Astrocyte (in vitro differentiated cells and primary cell): ENCODE data around the gene DUSP10. TPM values are rescaled to one million over a fixed set of nuclear protein-coding genes. Genes with fewer than 3 reads are reported as not detected.
A peak's percentile ranks its signal among the peaks of the same experiment; 100 is the strongest.

ENCODE experiments used
- DNase-seq: peaks from one replicate; pipeline ENCODE4 v3.0.0-alpha.2; 2010; ENCODE audit warnings: low read depth
- FAIRE-seq: peaks from 2 replicates; lab custom pipeline; 2011; peaks lifted over from hg19 to GRCh38; lab: Jason Lieb, UNC
- H2AFZ ChIP-seq: 2 replicates; pipeline ENCODE4 v1.6.0; 2012; ENCODE audit warnings: low read depth, low read length, inconsistent platforms
- H3K27ac ChIP-seq: 2 replicates; pipeline ENCODE4 v1.5.1; 2011; ENCODE audit warnings: low read depth, low read length, inconsistent platforms
- H3K27me3 ChIP-seq: 2 replicates; pipeline ENCODE4 v1.6.0; 2011; ENCODE audit warnings: low read length, inconsistent platforms; ENCODE audit not compliant: insufficient read depth
- H3K36me3 ChIP-seq: 2 replicates; pipeline ENCODE4 v1.5.1; 2011; ENCODE audit warnings: low read length, inconsistent platforms; ENCODE audit not compliant: insufficient read depth
- H3K4me1 ChIP-seq: 2 replicates; pipeline ENCODE4 v1.5.1; 2011; ENCODE audit warnings: low read length, inconsistent platforms; ENCODE audit not compliant: insufficient read depth
- H3K4me2 ChIP-seq: 2 replicates; pipeline ENCODE4 v1.6.0; 2012; ENCODE audit warnings: low read length, inconsistent platforms
- H3K4me3 ChIP-seq: 2 replicates; pipeline ENCODE4 v1.5.1; 2011; ENCODE audit warnings: low read depth, mild to moderate bottlenecking, low read length, inconsistent platforms; ENCODE audit not compliant: insufficient read depth
- H3K79me2 ChIP-seq: 2 replicates; pipeline ENCODE4 v1.6.0; 2012; ENCODE audit warnings: mild to moderate bottlenecking, low read length, inconsistent platforms; ENCODE audit not compliant: insufficient read depth
- H3K9ac ChIP-seq: 2 replicates; pipeline ENCODE4 v1.6.0; 2012; ENCODE audit warnings: mild to moderate bottlenecking, low read length, inconsistent platforms
- H3K9me3 ChIP-seq: 2 replicates; pipeline ENCODE4 v1.5.1; 2012; ENCODE audit warnings: low read depth, mild to moderate bottlenecking, low read length, inconsistent platforms; ENCODE audit not compliant: insufficient read depth
- H4K20me1 ChIP-seq: 2 replicates; pipeline ENCODE4 v1.6.0; 2012; ENCODE audit warnings: low read length, inconsistent platforms; ENCODE audit not compliant: insufficient read depth
- H3K27ac Mint-ChIP-seq: one replicate; pipeline ENCODE4 v1.8.0; 2021; ENCODE audit warnings: mild to moderate bottlenecking, mixed read lengths; ENCODE audit not compliant: unreplicated experiment
- H3K27me3 Mint-ChIP-seq: one replicate; pipeline ENCODE4 v1.8.0; 2021; ENCODE audit warnings: low read depth, mixed read lengths; ENCODE audit not compliant: unreplicated experiment
- H3K36me3 Mint-ChIP-seq: one replicate; pipeline ENCODE4 v1.8.0; 2021; ENCODE audit warnings: low read depth, mixed read lengths; ENCODE audit not compliant: unreplicated experiment
- H3K4me1 Mint-ChIP-seq: one replicate; pipeline ENCODE4 v1.8.0; 2021; ENCODE audit warnings: low read depth, mixed read lengths; ENCODE audit not compliant: unreplicated experiment
- H3K4me3 Mint-ChIP-seq: one replicate; pipeline ENCODE4 v1.8.0; 2021; ENCODE audit warnings: mild to moderate bottlenecking, moderate library complexity, mixed read lengths; ENCODE audit not compliant: unreplicated experiment
- H3K9me3 Mint-ChIP-seq: one replicate; pipeline ENCODE4 v1.8.0; 2021; ENCODE audit warnings: mild to moderate bottlenecking, mixed read lengths; ENCODE audit not compliant: unreplicated experiment
- CTCF ChIP-seq: IDR thresholded peaks from 2 replicates; pipeline ENCODE4 v1.5.1; 2011; ENCODE audit warnings: low read depth, mild to moderate bottlenecking, inconsistent platforms, low read length, moderate library complexity; ENCODE audit not compliant: insufficient read depth
- EZH2 ChIP-seq: IDR thresholded peaks from 2 replicates; pipeline ENCODE4 v1.6.1; 2012; ENCODE audit warnings: mild to moderate bottlenecking, low read length, inconsistent platforms; ENCODE audit not compliant: insufficient read depth
- total RNA-seq: library from RNA; stranded (reverse); gene quantifications from 2 replicates; pipeline ENCODE4 v1.2.1, GENCODE V29; 2021

DUSP10 gene
- total RNA-seq, 1 donor from 2014 or later, result 45.8 TPM

GRCh38 chr1:221772117-221772516 lies 30.2 kb upstream of the DUSP10 start:
- Histone ChIP-seq H3K9me3 (no peaks in the 10 kb centered on the region), H2AFZ (no peak overlapping the region), H3K4me3 (no peak overlapping the region), H3K4me1 (no peaks in the 10 kb centered on the region), H3K27me3 (no peaks in the 10 kb centered on the region), H3K36me3 (no peaks in the 10 kb centered on the region), H3K79me2 (no peaks in the 10 kb centered on the region), H3K27ac (no peak overlapping the region), H3K9ac (no peak overlapping the region), H4K20me1 (no peaks in the 10 kb centered on the region), H3K4me2 (no peak overlapping the region)
- Mint-ChIP-seq H3K4me3 (no peak overlapping the region), H3K9me3 (no peaks in the 10 kb centered on the region), H3K4me1 (no peaks in the 10 kb centered on the region), H3K27ac (no peak overlapping the region), H3K36me3 (no peaks in the 10 kb centered on the region), H3K27me3 (no peaks in the 10 kb centered on the region)
- DNase-seq (no peak), FAIRE-seq (no peak)
- TF ChIP-seq EZH2 (no peak), CTCF (no peak)

- DNase-seq, result no peak
- Histone ChIP-seq H2AFZ (no peak overlapping the region), H3K36me3 (no peaks in the 10 kb centered on the region), H3K9me3 (no peaks in the 10 kb centered on the region), H3K9ac (no peak overlapping the region), H3K4me3 (no peak overlapping the region), H3K27me3 (no peaks in the 10 kb centered on the region), H3K4me2 (no peak overlapping the region), H3K4me1 (no peaks in the 10 kb centered on the region), H3K79me2 (no peaks in the 10 kb centered on the region), H4K20me1 (no peaks in the 10 kb centered on the region), H3K27ac (no peak overlapping the region)
- Mint-ChIP-seq H3K36me3 (no peaks in the 10 kb centered on the region), H3K27ac (no peak overlapping the region), H3K4me3 (no peak overlapping the region), H3K9me3 (no peaks in the 10 kb centered on the region), H3K27me3 (no peaks in the 10 kb centered on the region), H3K4me1 (peaks cover 3% of the 10 kb centered on the region)
- no peak for TF ChIP-seq CTCF
- TF ChIP-seq EZH2, result no peak
- FAIRE-seq, result no peak
Measured at GRCh38 chr1:221768444-221769066, 26.7 kb upstream of the DUSP10 start.

GRCh38 chr1:221766210-221766609 lies 24.3 kb upstream of the DUSP10 start:
- Mint-ChIP-seq H3K4me3 (no peak overlapping the region), H3K36me3 (no peaks in the 10 kb centered on the region), H3K9me3 (no peaks in the 10 kb centered on the region), H3K27me3 (peaks cover 3% of the 10 kb centered on the region), H3K27ac (no peak overlapping the region), H3K4me1 (peaks cover 3% of the 10 kb centered on the region)
- H3K36me3 ChIP-seq, result no peaks in the 10 kb centered on the region
- H2AFZ ChIP-seq, result no peak overlapping the region
- H4K20me1 ChIP-seq, result no peaks in the 10 kb centered on the region
- TF ChIP-seq CTCF, result no peak
- TF ChIP-seq EZH2, result no peak
- no peaks in the 10 kb centered on the region for H3K9me3 ChIP-seq
- FAIRE-seq (no peak), DNase-seq (peak; percentile 30)
- no peaks in the 10 kb centered on the region for H3K4me1 ChIP-seq
- H3K27me3 ChIP-seq, result no peaks in the 10 kb centered on the region
- H3K4me2 ChIP-seq, result no peak overlapping the region
- no peak overlapping the region for H3K4me3 ChIP-seq
- no peak overlapping the region for H3K9ac ChIP-seq
- H3K27ac ChIP-seq, result no peak overlapping the region
- no peaks in the 10 kb centered on the region for H3K79me2 ChIP-seq
